NCI-H1105 (cell line): ENCODE results near the gene RNF135.
A peak's percentile ranks its signal among the peaks of the same experiment; 100 is the strongest.
"Not testable (repeated sequence)": the region's sequence is repeated elsewhere in the genome, so short reads cannot be mapped to it uniquely, and the experiment has no call there.

Experiments
- DNase-seq: peaks from one replicate; lab custom pipeline; 2025; lab: John Stamatoyannopoulos, UW

The RNF135 gene, protein sequence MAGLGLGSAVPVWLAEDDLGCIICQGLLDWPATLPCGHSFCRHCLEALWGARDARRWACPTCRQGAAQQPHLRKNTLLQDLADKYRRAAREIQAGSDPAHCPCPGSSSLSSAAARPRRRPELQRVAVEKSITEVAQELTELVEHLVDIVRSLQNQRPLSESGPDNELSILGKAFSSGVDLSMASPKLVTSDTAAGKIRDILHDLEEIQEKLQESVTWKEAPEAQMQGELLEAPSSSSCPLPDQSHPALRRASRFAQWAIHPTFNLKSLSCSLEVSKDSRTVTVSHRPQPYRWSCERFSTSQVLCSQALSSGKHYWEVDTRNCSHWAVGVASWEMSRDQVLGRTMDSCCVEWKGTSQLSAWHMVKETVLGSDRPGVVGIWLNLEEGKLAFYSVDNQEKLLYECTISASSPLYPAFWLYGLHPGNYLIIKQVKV

GRCh38 chr17:30970831-30971567 lies at the start of gene RNF135:
RNF135 (plus strand) TSS chr17:30971039; CDS start chr17:30971074, 35 bp downstream.
- DNase-seq, result no peak

DNA sequence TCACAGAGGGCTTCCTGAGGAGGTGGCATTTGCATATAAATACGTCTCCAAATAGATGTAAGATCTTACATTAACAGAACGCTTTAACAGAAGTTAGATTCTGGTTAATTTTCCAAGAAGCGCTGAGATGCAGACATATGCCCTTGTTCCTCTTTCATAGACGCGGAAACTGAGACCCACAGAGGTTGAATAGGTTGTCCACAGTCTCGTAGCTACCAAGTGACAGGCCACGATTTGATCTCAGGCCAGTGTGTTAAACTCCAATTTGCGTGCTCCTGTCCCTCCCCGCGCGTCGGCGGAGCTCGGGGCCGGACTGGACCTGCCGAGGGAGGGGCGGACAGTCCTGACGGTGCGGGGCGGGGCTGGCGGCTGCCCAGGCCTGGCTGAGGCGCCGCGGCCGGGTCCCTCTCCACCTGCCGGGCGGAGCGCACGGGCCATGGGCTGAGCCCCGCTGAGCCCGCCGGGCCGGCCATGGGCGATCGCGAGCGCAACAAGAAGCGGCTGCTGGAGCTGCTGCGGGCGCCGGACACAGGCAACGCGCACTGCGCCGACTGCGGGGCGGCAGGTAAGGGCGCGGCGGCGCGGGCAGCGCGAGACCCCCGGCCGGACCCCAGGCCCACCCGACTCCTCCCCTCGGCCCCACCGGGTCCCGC lies 49.2 kb upstream of the RNF135 start, which contains the start of gene ADAP2:
Gene ADAP2, plus strand, starts transcription at position 402 of the 653 bp plus-strand sequence. Its CDS starts 70 bp downstream, at position 472.
- no peak for DNase-seq

DNA sequence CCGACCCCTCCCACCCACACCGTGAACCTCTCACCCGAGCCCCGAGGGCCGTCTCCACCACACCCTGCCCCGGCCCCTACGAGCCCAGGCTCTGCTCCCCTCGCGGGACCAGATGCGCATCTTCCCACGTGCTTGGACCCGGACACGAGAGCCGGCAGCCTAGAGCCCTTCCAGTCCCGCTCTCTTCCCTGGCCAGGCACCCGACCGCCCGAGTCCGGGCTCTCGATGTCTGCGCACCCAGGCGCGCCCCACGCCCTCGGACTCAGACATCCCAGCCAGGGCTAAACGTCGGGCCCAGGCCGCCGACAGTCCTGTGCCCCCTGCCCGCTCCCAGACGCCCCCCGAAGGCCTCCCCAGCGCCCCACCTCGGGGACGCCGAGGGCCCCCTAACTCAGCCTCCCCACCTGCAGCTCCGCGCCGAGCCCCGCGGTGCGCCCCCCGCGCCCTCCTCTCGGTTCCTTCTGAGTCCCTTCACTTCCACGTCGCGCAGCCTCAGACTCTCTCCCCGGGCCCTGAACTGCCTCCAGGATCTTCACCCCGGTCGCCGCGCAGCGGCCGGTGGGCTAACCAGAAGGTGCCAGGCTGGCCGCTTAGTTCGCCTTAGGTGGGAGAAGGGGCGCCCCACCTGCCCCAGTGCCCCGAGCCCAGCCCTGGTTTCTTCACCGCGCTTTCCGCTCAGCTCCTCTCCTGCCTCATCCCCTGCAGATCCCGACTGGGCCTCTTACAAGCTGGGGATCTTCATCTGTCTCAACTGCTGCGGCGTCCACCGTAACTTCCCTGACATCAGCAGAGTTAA lies 48.4 kb upstream of the RNF135 start:
- no peak for DNase-seq

GRCh38 chr17:30924341-30924740 lies 46.5 kb upstream of the RNF135 start:
- no peak for DNase-seq

- no peak for DNase-seq
Observed at GRCh38 chr17:30926516-30926915, 44.3 kb upstream of the RNF135 start.

DNA sequence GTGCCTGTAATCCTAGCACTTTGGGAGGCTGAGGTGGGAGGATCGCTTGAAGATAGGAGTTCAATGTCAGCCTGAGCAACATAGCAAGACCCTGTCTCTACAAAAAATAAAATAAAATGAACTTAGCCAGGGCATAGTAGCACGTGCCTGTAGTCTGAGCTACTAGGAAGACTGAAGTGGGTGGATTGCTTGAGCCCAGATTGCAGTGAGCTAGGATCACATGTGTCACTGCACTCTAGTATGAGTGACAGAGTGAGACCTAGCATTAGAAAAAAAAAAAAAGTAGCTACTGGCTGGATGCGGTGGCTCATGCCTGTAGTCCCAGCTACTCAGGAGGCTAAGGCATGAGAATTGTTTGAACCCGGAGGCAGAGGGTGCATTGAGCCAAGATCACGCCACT lies 43.1 kb upstream of the RNF135 start:
- DNase-seq, result no peak

DNA sequence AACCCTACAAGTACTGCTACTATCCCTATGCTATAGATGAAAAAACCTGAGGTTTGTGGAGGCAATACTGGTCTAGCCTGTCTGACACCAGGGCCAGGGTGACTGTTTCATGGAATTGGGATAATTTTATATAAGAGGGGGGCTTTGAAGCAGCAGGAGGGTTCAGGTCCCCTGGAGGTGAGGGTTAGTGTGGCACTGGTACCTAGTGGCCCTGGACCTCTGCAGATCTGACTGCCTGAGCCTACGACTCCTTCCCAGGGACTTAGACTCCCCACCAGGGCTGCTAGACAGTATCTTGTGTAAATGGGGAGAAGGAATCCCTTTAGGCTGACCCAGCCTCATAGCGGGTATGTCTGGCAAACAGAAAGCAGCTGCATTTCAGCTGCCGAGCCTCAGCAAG lies 42.3 kb upstream of the RNF135 start:
- DNase-seq, result no peak

DNA sequence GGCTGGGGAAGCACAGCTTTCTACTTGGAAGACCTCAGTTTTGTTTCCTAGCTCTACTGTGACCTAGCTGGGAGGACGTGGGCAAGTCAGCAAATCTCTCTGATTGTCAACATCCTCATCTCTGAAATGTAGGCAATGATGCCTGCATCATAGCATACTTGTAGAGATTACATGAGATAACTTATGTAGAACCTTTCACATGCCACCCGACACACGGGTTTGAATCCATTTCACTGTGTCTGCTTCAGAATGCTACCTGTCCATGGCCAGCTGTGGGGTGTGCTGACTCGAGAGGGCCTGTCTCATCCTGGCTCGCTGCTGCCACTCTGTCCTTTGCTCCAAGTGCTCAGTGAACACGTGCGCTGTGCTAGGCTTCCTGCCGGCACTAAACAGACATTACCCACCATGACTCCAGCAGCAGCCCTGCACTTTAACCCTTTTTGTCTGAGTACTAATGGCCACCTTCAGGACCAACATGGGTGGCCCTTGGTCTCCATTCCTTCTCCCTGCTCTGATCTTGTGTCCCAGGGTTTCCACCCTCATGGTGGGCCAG lies 41.7 kb upstream of the RNF135 start:
- DNase-seq, result no peak

GRCh38 chr17:30929861-30930260 lies 41.0 kb upstream of the RNF135 start:
- not testable (repeated sequence) for DNase-seq

- DNase-seq, result no peak
Observed at GRCh38 chr17:30930495-30930894, 40.3 kb upstream of the RNF135 start.

DNA sequence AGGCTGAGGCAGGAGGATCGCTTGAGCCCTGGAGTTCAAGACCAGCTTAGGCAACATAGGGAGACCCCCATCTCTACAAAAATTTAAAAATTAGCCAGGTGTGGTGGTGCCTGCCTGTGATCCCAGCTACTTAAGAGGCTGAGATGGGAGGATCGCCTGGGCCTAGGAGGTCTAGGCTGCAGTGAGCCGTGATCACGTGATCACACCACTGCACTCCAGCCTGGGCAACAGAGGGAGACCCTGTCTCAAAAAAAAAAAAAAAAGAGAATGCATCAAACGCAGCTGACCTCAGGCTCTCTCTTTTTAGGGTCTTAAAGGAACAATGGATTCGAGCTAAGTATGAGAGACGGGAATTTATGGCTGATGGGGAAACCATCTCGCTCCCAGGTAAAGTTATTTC lies 39.3 kb upstream of the RNF135 start:
- DNase-seq, result not testable (repeated sequence)

DNA sequence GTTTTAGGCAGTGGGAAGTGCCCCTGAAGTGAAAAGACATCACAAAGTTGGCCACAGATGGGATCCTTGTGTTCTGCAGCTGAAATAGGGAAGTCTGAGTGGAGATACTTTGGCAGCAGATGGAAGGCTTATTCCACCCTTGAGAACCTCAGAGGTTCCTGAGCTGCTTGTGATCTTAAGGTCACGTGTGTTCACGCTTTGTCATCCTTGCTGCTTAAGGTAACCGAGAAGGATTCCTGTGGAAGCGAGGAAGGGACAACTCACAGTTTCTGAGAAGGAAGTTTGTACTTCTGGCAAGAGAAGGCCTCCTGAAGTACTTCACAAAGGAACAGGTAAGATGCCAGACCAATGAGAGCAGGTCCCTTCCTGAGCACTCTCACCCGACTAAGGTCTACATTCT lies 36.9 kb upstream of the RNF135 start:
- DNase-seq, result no peak

DNA sequence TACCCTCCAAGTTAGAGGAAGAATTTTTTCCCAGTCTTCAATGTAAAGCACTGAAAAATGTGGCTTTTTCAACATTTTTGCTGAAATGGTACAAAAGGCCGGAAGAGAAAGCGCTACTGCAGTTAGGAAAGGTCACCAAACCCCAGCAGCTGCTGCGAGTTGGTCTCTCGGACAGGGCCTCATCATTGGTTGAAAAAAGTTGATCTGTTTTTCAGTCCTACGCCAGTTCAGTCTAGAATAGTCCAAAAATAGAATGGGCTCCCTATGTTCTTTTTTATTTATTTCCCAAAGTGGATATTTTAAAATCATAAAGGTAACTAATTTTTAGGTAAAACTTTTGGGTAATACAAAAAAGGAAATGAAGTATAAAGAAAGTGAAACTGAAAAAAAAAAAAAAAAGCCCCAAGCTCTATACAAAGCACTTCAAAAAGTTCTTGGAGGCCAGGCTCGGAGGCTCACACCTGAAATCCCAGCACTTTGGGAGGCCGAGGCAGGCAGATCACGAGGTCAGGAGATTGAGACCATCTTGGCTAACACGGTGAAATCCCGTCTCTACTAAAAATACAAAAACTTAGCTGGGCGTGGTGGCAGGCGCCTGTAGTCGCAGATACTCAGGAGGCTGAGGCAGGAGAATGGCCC lies 31.7 kb upstream of the RNF135 start:
- no peak for DNase-seq

GRCh38 chr17:30942308-30943079 lies 28.3 kb upstream of the RNF135 start:
- no peak for DNase-seq

GRCh38 chr17:30947796-30948195 lies 23.0 kb upstream of the RNF135 start:
- DNase-seq, result no peak

GRCh38 chr17:30950189-30950588 lies 20.6 kb upstream of the RNF135 start:
- DNase-seq, result no peak

DNA sequence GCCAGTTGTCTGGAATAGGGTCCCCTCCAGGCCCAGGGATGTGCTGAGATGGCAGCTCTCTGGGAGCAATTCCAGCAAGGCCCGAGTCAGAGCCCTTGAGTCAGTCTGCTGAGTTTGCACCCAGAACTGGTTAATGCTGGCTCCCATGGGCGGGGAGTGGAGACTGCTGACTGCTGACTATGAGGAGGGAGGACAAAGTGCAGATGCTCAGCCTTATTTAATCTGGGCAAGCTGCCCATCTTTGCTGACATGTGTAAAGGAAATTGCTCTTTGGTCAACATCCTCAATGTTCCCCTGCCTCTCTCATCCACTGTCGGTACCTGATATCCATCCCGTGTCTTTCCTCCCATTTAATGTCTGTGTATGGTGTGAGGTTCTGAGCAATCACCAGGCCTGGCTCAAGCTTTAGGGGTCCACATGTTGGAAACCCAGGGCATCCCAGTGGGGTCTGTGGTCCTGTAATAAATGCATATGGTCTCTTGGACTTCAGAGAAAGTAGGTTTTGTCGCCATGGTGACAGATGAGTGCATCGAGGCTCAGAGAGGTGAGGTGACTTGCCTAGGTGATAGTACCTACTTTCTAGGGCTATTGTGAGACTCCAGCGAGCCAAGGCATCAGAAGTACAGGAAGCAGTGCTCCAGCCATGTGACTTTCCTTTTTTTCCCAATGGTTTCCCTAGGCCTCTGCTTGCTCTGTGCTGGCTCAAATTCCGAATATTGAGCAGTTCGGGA lies 20.0 kb upstream of the RNF135 start:
- DNase-seq, result peak; percentile 76

GRCh38 chr17:30952638-30953393 lies 18.0 kb upstream of the RNF135 start:
- no peak for DNase-seq
